GM23338 (cell line): ENCODE data around the gene MTAP.

Source experiments
- CREB1 ChIP-seq: fragments of 250-450 bp; sonication (Bioruptor Pico); IDR thresholded peaks from 2 replicates; pipeline ENCODE4 v1.5.0; 2020; ENCODE audit warnings: low read depth, mild to moderate bottlenecking, moderate library complexity
- CTCF ChIP-seq, 2 experiments: fragments of 200-600 bp in 1 of 2; sonication (generic) in 1 of 2; conservative IDR thresholded peaks; 2 replicates each; pipeline versions ENCODE4 v1.5.1 to v1.6.1; 2016 to 2017; ENCODE audit warnings: antibody characterized with exemption in 2 of 2, low read depth in 2 of 2, mild to moderate bottlenecking in 2 of 2, moderate library complexity in 1 of 2
- POLR2AphosphoS5 ChIP-seq: IDR thresholded peaks from 2 replicates; pipeline ENCODE4 v1.6.1; 2016; ENCODE audit warnings: antibody characterized with exemption, low read depth

- TF ChIP-seq CTCF (conservative IDR thresholded peaks at IDR 0.05; ENCODE audit: low read depth in 2 of 2) (no peak), POLR2AphosphoS5 (no peak), CREB1 (CRISPR knock-in tag) (no peak)
Observed at GRCh38 chr9:21761309-21761901, 41.0 kb upstream of the MTAP start.
